Heart right ventricle (tissue), 16 donors: ENCODE measurements around the gene ETV2. TPM values are rescaled to one million over a fixed set of nuclear protein-coding genes. Genes with fewer than 3 reads are reported as not detected.

Experiments
- ATAC-seq, 8 donors: fragments of 200-7000 bp; cut with Tn5 transposase; one replicate each; pipeline ENCODE4 v1.9.1; 2020; ENCODE audit warnings: mild to moderate bottlenecking in 8 of 8, moderate library complexity in 8 of 8, moderate number of reproducible peaks in 1 of 8
- DNase-seq, 2 donors: peaks; one replicate each; pipeline ENCODE4 v3.0.0-alpha.2; 2020
- H3K27ac ChIP-seq, 10 donors: fragments of 200-600 bp; sonication (generic) in 2 of 10; one replicate each; pipeline versions ENCODE4 v1.5.0 to v1.8.0; 2020 to 2022; ENCODE audit warnings: mild to moderate bottlenecking in 3 of 10
- H3K27me3 ChIP-seq, 7 donors: fragments of 200-600 bp; one replicate each; pipeline ENCODE4 v1.8.0; 2021 to 2022; ENCODE audit warnings: mild to moderate bottlenecking in 2 of 7
- H3K36me3 ChIP-seq, 9 donors: fragments of 200-600 bp; sonication (generic) in 1 of 9; one replicate each; pipeline versions ENCODE4 v1.5.0 to v1.8.0; 2020 to 2022; ENCODE audit warnings: mild to moderate bottlenecking in 2 of 9
- H3K4me1 ChIP-seq, 9 donors: fragments of 200-600 bp; sonication (generic) in 1 of 9; one replicate each; pipeline versions ENCODE4 v1.5.0 to v1.8.0; 2020 to 2022; ENCODE audit warnings: mild to moderate bottlenecking in 4 of 9
- H3K4me3 ChIP-seq, 10 donors: fragments of 200-600 bp; sonication (generic) in 2 of 10; one replicate each; pipeline versions ENCODE4 v1.5.0 to v1.8.0; 2020 to 2022; ENCODE audit warnings: mild to moderate bottlenecking in 7 of 10, moderate library complexity in 2 of 10
- H3K9me3 ChIP-seq, 11 donors: fragments of 200-600 bp in 10 of 11; sonication (generic) in 2 of 11; one replicate each; pipeline versions ENCODE4 v1.5.0 to v1.8.0; 2013 to 2022; ENCODE audit warnings: mild to moderate bottlenecking in 2 of 11, control low read depth in 1 of 11, moderate library complexity in 1 of 11
- CTCF ChIP-seq, 9 donors: fragments of 200-600 bp; sonication (generic) in 2 of 9; IDR thresholded peaks; one replicate each; pipeline versions ENCODE4 v1.5.0 to v1.8.0; 2021 to 2022; ENCODE audit warnings: antibody characterized with exemption in 9 of 9, mild to moderate bottlenecking in 5 of 9, moderate library complexity in 1 of 9
- WGBS, 2 donors: extraction: QIAGEN DNeasy Blood & Tissue Kit; methylation state at CpG; one replicate each; pipeline ENCODE4 v1.1.7; 2013; ENCODE audit warnings: inconsistent platforms in 1 of 2; 5-methylcytosine and 5-hydroxymethylcytosine counted together
- intact Hi-C, 10 donors: fragments of 100-400 bp; cut with DNase I; formaldehyde crosslinking; loops; one replicate each; pipeline versions ENCODE4 v1.11.1 to v1.14.2; 2022
- polyA plus RNA-seq, 2 donors: library from polyadenylated mRNA; stranded (reverse); fragments of 200-250 nt; gene quantifications; one replicate each; pipeline ENCODE4 v1.2.3, GENCODE V29; 2013
- total RNA-seq, 10 donors: library from RNA; stranded (reverse); fragmentation: NEBNext Ultra II Directional in 3 of 10; extraction: Animal tissue kit (Norgen Biotek cat#: 25700) in 3 of 10; gene quantifications; one replicate each; pipeline versions ENCODE4 v1.2.1 to v1.2.4, GENCODE V29; 2021 to 2023
- donor health status: Arrhythmogenic right ventricular cardiomyopathy.
- donor health status: ischemic (EF 13 %, LVEDD 7.1; RV severe dilation, severe dysfunction).
- donor health status: healthy with polysubstance abuse.
- donor health status: DM: no; HTN: yes; CAD: no.
- donor health status: DM: no; HTN: no; CAD: no.
- donor health status: ischemic (EF 25% LVEDD 6.9; RV normal size, moderate dysfunction).
- donor health status: ischemic (EF 25% LVEDD 5.7; RV mildly dilated, moderate dysfunction).
- donor health status: healthy.
- donor health status: DM: yes; HTN: yes; CAD: no.
- donor health status: Ischemic cardiomyopathy.
- donor health status: ischemic (EF 35%, LVEDD 5.7; RV mildly dilated, moderate dysfunction).
- donor health status: nonischemic (EF 11% LVEDD 7.7; RV severe dilation, severe dysfunction).
- donor health status: DM: yes; HTN: yes; CAD: no.
- donor health status: PGD.
- donor health status: ischemic (EF 29% LVEDD 5.4; RV normal size, mild dysfunction).
- donor health status: nonischemic (EF 23%, LVEDD 6.1; RV moderate dilation, normal function).

Gene ETV2
- total and polyA plus RNA-seq, 12 donors: 0.26 to 1.5 (median 0.41) TPM; not detected in 6

DNA sequence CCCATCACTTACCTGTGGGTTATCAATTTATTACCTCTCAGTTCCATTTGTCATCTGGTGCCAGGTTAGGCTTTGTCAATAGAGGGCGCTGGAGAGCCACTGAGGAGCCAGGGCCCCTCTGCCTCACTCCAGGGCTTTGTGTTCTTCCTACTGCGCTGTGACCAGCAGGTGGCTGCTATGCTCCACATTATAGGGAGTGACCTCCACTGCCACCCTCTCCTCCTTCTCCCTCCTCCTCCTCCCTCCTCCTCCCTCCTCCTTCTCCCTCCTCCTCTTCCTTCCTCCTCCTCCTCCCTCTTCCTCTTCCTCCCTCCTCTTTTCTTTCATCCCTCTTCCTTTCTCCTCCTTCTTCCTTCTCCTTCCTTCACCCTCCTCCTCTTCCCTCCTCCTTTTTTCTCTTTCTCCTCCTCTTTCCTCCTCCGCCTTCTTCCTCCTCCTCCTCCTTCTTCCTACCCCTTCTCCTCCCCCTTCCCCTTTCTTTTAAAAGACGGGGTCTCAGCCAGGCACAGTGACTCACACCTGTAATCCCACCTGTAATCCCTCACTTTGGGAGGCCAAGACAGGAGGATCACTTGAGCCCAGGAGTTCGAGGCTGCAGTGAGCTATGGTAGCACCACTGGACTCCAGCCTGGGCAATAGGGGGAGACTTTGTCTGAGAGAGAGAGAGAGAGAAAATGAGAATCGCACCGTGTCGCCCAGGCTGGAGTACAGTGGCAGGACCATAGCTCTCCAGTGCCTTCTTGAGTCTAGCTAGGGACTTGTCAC, 52.5 kb downstream of the ETV2 start:
- peaks cover 0 to 6% (median 0%) of the 10 kb centered on the region in 7 donors for H3K27me3 ChIP-seq
- no peak overlapping the region for H3K4me3 ChIP-seq
- H3K27ac ChIP-seq: peak overlapping the region in 1 of 10 donors; percentile 41
- intact Hi-C loops: loop anchor here in 9 of 10 donors (1.0 to 10.0 kb wide), 9 partner anchors 21 to 239 kb away; partner anchors contain the start of gene PRODH2 (in 2 of the 9)
- no peaks in the 10 kb centered on the region for H3K36me3 ChIP-seq
- TF ChIP-seq CTCF (IDR thresholded peaks at IDR 0.05): peak; percentile 93 to 99 (median 96)
- no peaks in the 10 kb centered on the region for H3K9me3 ChIP-seq
- DNase-seq (peak; percentile 81 to 88), ATAC-seq (peak; percentile 97 to 100 (median 98))
- peaks cover 0 to 4% (median 0%) of the 10 kb centered on the region in 9 donors for H3K4me1 ChIP-seq
- 31 to 38% methylated on average over 8 of the region's 8 CpGs for WGBS, 2 donors

Other genes starting within 250 kb of the ETV2 start
- gene FFAR2, start 193.5 kb upstream of the ETV2 start, total RNA-seq: 1 to 10 TPM in 1 of 10 donors, under 1 TPM in 8, not detected in 1; 0.17 to 1.4 (median 0.54) TPM
- under 1 TPM; 0.10 to 0.15 TPM for gene FFAR2, start 193.5 kb upstream of the ETV2 start, polyA plus RNA-seq
- gene KRTDAP, start 151.3 kb upstream of the ETV2 start, total RNA-seq: not detected
- not detected for gene KRTDAP, start 151.3 kb upstream of the ETV2 start, polyA plus RNA-seq
- gene DMKN, start 128.1 kb upstream of the ETV2 start, total RNA-seq: 10 to 100 TPM in 3 of 10 donors, 1 to 10 TPM in 7; 2.0 to 15.7 (median 7.6) TPM
- gene DMKN, start 128.1 kb upstream of the ETV2 start, polyA plus RNA-seq: 10 to 100 TPM in 1 of 2 donors, 1 to 10 TPM in 1; 7.8 to 32.2 TPM
- gene SBSN, start 113.4 kb upstream of the ETV2 start, total RNA-seq: not detected
- gene SBSN, start 113.4 kb upstream of the ETV2 start, polyA plus RNA-seq: under 1 TPM in 1 of 2 donors, not detected in 1; 0.20 TPM
- gene GAPDHS, start 108.3 kb upstream of the ETV2 start, total RNA-seq: not detected
- gene GAPDHS, start 108.3 kb upstream of the ETV2 start, polyA plus RNA-seq: not detected
- 100 to 1,000 TPM in 3 of 10 donors, 10 to 100 TPM in 7; 62.8 to 103 (median 74.7) TPM for gene TMEM147, start 96.1 kb upstream of the ETV2 start, total RNA-seq
- 100 to 1,000 TPM in 1 of 2 donors, 10 to 100 TPM in 1; 78.0 to 229 TPM for gene TMEM147, start 96.1 kb upstream of the ETV2 start, polyA plus RNA-seq
- not detected for gene ATP4A, start 78.1 kb upstream of the ETV2 start, total RNA-seq
- not detected for gene ATP4A, start 78.1 kb upstream of the ETV2 start, polyA plus RNA-seq
- not detected for gene PMIS2, start 55.6 kb upstream of the ETV2 start, total RNA-seq
- not detected for gene PMIS2, start 55.6 kb upstream of the ETV2 start, polyA plus RNA-seq
- 1 to 10 TPM; 3.2 to 9.3 (median 4.7) TPM for gene HAUS5, start 29.0 kb upstream of the ETV2 start, total RNA-seq
- 10 to 100 TPM in 1 of 2 donors, 1 to 10 TPM in 1; 4.3 to 14.1 TPM for gene HAUS5, start 29.0 kb upstream of the ETV2 start, polyA plus RNA-seq
- gene RBM42, start 12.7 kb upstream of the ETV2 start, total RNA-seq: 10 to 100 TPM; 43.5 to 57.8 (median 53.2) TPM
- gene RBM42, start 12.7 kb upstream of the ETV2 start, polyA plus RNA-seq: 10 to 100 TPM; 76.3 to 93.1 TPM
- 1,000 to 10,000 TPM; 1,085 to 1,585 (median 1,381) TPM for gene COX6B1, start 6.6 kb downstream of the ETV2 start, total RNA-seq
- 1,000 to 10,000 TPM; 2,189 to 5,346 TPM for gene COX6B1, start 6.6 kb downstream of the ETV2 start, polyA plus RNA-seq
- gene UPK1A, start 24.8 kb downstream of the ETV2 start, total RNA-seq: under 1 TPM in 1 of 10 donors, not detected in 9; 0.38 TPM
- under 1 TPM in 1 of 2 donors, not detected in 1; 0.03 TPM for gene UPK1A, start 24.8 kb downstream of the ETV2 start, polyA plus RNA-seq
- under 1 TPM in 1 of 10 donors, not detected in 9; 0.12 TPM for gene ZBTB32, start 62.8 kb downstream of the ETV2 start, total RNA-seq
- gene ZBTB32, start 62.8 kb downstream of the ETV2 start, polyA plus RNA-seq: under 1 TPM in 1 of 2 donors, not detected in 1; 0.03 TPM
- 10 to 100 TPM; 10.8 to 19.2 (median 14.6) TPM for gene KMT2B, start 76.3 kb downstream of the ETV2 start, total RNA-seq
- gene KMT2B, start 76.3 kb downstream of the ETV2 start, polyA plus RNA-seq: 10 to 100 TPM; 15.0 to 28.7 TPM
- gene IGFLR1, start 100.7 kb downstream of the ETV2 start, total RNA-seq: 10 to 100 TPM in 1 of 10 donors, 1 to 10 TPM in 9; 1.1 to 17.1 (median 2.3) TPM
- gene IGFLR1, start 100.7 kb downstream of the ETV2 start, polyA plus RNA-seq: 10 to 100 TPM in 1 of 2 donors, 1 to 10 TPM in 1; 6.6 to 13.3 TPM
- 10 to 100 TPM; 17.4 to 35.1 (median 20.3) TPM for gene U2AF1L4, start 103.7 kb downstream of the ETV2 start, total RNA-seq
- gene U2AF1L4, start 103.7 kb downstream of the ETV2 start, polyA plus RNA-seq: 10 to 100 TPM; 11.5 to 57.7 TPM
- 10 to 100 TPM; 34.8 to 70.7 (median 44.9) TPM for gene PSENEN, start 103.9 kb downstream of the ETV2 start, total RNA-seq
- gene PSENEN, start 103.9 kb downstream of the ETV2 start, polyA plus RNA-seq: 100 to 1,000 TPM in 1 of 2 donors, 10 to 100 TPM in 1; 69.3 to 149 TPM
- gene LIN37, start 106.8 kb downstream of the ETV2 start, total RNA-seq: 1 to 10 TPM; 4.0 to 9.3 (median 4.8) TPM
- gene LIN37, start 106.8 kb downstream of the ETV2 start, polyA plus RNA-seq: 10 to 100 TPM; 25.2 to 29.4 TPM
- gene HSPB6, start 115.3 kb downstream of the ETV2 start, total RNA-seq: 1,000 to 10,000 TPM in 5 of 10 donors, 100 to 1,000 TPM in 5; 448 to 1,269 (median 1,031) TPM
- 100 to 1,000 TPM; 387 to 822 TPM for gene HSPB6, start 115.3 kb downstream of the ETV2 start, polyA plus RNA-seq
- 10 to 100 TPM in 5 of 10 donors, 1 to 10 TPM in 5; 7.0 to 14.7 (median 9.7) TPM for gene PROSER3, start 116.4 kb downstream of the ETV2 start, total RNA-seq
- gene PROSER3, start 116.4 kb downstream of the ETV2 start, polyA plus RNA-seq: 1 to 10 TPM; 5.5 to 9.7 TPM
- 1 to 10 TPM; 1.3 to 9.5 (median 5.6) TPM for gene ARHGAP33, start 133.8 kb downstream of the ETV2 start, total RNA-seq
- 10 to 100 TPM in 1 of 2 donors, 1 to 10 TPM in 1; 2.2 to 10.1 TPM for gene ARHGAP33, start 133.8 kb downstream of the ETV2 start, polyA plus RNA-seq
- gene PRODH2, start 171.1 kb downstream of the ETV2 start, total RNA-seq: not detected
- gene PRODH2, start 171.1 kb downstream of the ETV2 start, polyA plus RNA-seq: not detected
- gene NPHS1, start 210.8 kb downstream of the ETV2 start, total RNA-seq: under 1 TPM in 2 of 10 donors, not detected in 8; 0.07 to 0.12 TPM
- gene NPHS1, start 210.8 kb downstream of the ETV2 start, polyA plus RNA-seq: not detected
- under 1 TPM in 2 of 10 donors, not detected in 8; 0.12 to 0.35 TPM for gene KIRREL2, start 215.2 kb downstream of the ETV2 start, total RNA-seq
- gene KIRREL2, start 215.2 kb downstream of the ETV2 start, polyA plus RNA-seq: not detected
- gene APLP1, start 226.8 kb downstream of the ETV2 start, total RNA-seq: 10 to 100 TPM; 13.6 to 63.5 (median 26.0) TPM
- gene APLP1, start 226.8 kb downstream of the ETV2 start, polyA plus RNA-seq: 10 to 100 TPM in 1 of 2 donors, 1 to 10 TPM in 1; 2.7 to 24.2 TPM